Measurements from ENCODE around the gene STEAP1B.

- TF ChIP-seq CTCF (IDR thresholded peaks at IDR 0.05; ENCODE audit: insufficient read depth, low read length, poor library complexity, severe bottlenecking) (no peak), EZH2phosphoT487 (conservative IDR thresholded peaks at IDR 0.05; ENCODE audit: low read length) (no peak)
Observed at GRCh38 chr7:22464299-22464698, 35.7 kb downstream of the STEAP1B start.

All from SU-DHL-6 (cell line).